ENCODE data around the gene TNFAIP3.

GRCh38 chr6:137866200-137866913 is 702 bp upstream of the TNFAIP3 start:
- TF ChIP-seq, protein P1, sequence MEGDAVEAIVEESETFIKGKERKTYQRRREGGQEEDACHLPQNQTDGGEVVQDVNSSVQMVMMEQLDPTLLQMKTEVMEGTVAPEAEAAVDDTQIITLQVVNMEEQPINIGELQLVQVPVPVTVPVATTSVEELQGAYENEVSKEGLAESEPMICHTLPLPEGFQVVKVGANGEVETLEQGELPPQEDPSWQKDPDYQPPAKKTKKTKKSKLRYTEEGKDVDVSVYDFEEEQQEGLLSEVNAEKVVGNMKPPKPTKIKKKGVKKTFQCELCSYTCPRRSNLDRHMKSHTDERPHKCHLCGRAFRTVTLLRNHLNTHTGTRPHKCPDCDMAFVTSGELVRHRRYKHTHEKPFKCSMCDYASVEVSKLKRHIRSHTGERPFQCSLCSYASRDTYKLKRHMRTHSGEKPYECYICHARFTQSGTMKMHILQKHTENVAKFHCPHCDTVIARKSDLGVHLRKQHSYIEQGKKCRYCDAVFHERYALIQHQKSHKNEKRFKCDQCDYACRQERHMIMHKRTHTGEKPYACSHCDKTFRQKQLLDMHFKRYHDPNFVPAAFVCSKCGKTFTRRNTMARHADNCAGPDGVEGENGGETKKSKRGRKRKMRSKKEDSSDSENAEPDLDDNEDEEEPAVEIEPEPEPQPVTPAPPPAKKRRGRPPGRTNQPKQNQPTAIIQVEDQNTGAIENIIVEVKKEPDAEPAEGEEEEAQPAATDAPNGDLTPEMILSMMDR (IDR thresholded peaks at IDR 0.05), result no peak
- no peak for TF ChIP-seq POLR2AphosphoS5 (IDR thresholded peaks at IDR 0.05)

Measured in stomach (tissue), 4 donors.